HG03469 (cell line): ENCODE data around the gene LCN1.
"Not testable (repeated sequence)": the region's sequence is repeated elsewhere in the genome, so short reads cannot be mapped to it uniquely, and the experiment has no call there.

Experiments
- ATAC-seq: cut with Tn5 transposase; IDR thresholded peaks from one replicate; pipeline ENCODE4 v1.9.1; 2021; ENCODE audit warnings: mild to moderate bottlenecking, moderate library complexity, moderate number of reproducible peaks; ENCODE audit not compliant: unreplicated experiment

Gene LCN1

DNA sequence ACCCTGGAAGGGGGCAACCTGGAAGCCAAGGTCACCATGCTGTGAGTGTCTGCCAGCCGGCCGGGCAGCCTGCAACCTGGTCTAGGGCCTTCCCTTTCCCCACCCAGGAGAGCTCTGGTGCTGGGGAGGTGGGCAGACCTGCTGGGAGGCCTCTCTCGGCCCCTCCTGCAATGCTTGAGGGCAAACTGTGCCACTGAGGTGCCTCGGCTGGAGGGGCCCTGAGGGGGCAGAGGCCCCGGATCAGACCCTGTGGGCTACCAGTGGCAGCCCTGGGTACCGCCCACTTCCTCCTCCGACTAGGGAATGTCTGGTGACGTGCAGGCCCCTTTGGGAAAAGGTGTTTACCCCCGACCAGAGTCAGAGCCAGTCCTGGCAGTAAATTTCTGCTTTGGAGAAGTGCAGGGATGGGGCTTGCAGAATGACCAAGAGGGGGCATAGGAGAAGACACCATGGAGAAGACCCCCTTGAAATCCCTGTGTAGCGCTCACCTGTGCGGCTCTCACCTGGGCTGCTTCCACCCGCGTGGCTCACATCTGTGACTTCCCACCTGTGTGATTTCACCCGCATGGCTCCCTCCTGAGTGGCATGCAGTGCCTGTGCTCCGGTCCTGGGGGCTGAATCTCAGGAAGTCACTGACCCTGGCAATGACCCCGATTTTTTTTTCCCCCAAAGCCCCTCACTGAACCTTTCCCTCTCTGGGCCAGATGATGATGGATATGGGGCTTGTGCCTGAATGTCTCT, 1.1 kb downstream of the LCN1 start:
- ATAC-seq = no peak

GRCh38 chr9:135522931-135523330, 1.7 kb downstream of the LCN1 start:
- ATAC-seq = no peak

- ATAC-seq = no peak
Measured at GRCh38 chr9:135523521-135524129, 2.4 kb downstream of the LCN1 start.

DNA sequence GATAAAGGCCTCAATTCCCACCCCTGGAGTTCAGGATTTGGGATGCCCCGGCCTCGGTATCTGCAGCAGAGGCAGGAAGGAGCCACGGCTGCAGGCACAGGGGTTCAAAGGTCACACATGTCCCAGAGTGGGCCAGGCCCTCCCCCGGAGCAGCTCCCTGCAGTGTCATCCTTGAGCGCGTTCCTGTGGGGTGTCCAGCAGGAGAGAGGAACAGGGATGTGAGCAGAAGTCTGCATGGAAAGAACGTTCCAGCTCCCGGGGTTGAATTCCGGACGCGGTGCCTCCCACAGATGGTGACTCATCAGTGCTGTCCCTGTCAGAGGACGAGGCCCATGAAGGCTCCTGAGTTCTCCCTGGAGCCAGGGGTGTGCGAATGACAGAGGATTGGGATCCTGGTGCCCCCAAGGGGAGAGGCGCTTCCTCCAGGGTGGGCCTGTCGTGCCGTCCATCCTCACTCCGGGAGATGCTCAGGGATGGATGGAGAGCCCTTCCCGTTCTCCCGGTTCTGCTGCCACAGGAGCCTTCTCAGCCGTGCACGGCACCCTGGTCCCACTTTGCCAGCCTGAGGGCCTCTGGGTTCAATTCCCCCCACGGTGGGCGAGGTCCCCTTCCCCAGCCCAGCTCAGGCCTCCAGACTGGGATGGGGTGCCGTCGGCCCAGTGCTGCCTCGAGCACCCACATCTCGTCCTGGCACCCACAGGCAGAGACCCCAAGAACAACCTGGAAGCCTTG, 3.1 kb downstream of the LCN1 start:
- ATAC-seq = no peak

DNA sequence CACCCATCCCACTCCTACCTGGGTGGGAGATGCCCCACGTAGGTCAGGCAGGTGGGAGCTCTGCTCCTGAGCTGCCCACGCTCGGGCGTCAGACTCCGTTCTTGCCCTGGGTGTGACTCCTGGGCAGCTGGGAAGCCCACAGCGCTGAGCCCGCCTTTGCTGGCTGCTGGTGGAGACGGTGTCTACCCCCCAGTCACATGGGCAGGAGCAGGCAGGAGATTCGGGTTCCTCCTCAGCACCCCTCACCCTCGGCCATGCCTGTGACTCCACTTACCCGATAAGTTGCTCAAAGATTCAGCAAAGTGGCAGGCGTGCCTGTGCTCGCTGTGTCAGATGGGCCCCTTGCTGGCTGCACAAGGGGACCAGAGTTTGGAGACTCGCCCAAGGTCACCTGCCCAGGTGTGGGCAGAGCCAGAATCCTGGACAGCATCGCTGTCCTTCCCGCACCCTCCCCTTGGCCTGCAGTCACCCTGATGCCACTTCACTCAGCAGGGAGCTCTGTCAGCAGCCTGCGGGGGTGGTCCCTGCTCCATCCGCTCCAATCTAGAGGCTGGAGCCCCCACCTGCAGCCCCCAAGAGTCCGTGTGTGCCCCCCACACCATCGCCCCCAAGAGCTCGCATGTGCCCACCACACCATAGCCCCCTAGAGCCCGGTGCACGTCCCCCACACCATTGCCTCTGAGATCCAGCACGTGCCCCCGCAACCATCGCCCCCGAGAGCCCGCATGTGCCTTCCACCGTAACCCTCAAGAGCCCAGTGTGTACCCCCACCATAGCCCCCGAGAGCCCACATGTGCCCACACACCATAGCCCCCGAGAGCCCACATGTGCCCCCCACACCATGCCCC, 4.2 kb downstream of the LCN1 start:
- ATAC-seq = no peak

GRCh38 chr9:135526089-135526729, 5.0 kb downstream of the LCN1 start:
- ATAC-seq = no peak

DNA sequence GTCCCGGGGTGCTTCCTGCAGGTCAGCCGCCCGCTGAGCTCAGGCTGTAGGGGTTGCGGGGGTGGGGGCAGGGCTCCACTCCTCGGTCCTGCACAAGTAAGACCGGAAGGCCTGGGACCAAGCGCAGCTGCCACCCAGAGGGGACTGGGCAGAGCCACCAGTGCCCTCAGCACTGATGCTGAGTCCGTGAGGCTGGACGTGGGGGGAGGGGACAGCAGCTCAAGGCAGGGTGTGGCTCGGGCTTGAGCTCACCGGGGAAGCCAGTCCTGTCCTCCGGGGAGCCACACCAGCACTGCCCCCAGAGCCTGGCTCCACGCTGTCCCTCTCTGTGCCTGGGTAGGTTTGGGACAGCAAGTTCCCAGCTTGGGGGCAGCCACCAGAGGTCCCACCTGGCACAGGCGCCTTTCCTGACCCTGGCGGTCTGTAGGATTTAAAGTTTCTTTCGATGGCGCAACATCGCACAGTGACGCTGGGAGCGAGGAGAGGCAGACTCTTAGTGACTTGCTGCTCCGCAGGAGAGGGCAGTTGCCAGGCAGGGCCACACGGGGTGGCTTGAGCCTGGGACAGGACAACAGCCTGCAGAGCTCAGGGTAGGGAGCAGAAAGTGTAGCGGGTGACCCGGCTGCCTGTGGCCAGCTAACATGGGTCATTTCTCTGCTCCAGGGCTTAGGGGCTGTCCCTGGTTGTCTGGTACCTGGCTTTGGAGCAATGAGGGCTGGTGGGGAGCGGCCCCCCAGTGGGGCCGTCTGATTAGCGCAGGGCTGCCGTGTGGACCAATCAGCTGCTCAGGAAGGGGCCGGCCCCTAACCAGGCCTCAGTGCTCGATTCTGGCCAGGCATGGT, 5.7 kb downstream of the LCN1 start:
- no peak for ATAC-seq

GRCh38 chr9:135528842-135529435, 7.7 kb downstream of the LCN1 start:
- ATAC-seq = not testable (repeated sequence)

DNA sequence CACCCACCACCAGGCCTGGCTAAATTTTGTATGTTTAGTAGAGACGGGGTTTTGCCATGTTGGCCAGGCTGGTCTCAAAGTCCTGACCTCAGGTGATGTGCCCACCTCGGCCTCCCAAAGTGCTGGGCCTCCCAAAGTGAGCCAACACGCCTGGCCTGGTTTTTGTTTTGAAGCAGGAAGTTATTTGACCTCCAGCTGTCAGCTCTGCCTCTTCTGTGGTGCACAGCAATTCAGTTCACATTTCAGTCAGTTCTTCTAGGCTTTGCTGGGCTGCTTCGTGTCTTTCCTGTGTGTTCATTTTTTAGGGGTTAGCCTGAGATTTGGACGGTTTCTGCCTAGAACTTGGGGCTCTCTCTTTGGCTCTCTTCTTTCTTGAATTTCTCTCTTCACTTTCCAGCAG, 8.9 kb downstream of the LCN1 start:
- no peak for ATAC-seq

- ATAC-seq = no peak
Measured at GRCh38 chr9:135531096-135531495, 9.9 kb downstream of the LCN1 start.

GRCh38 chr9:135533113-135533512, 11.9 kb downstream of the LCN1 start:
- no peak for ATAC-seq

GRCh38 chr9:135533674-135534073, 12.4 kb downstream of the LCN1 start:
- no peak for ATAC-seq

GRCh38 chr9:135534192-135534711, 13.0 kb downstream of the LCN1 start:
- not testable (repeated sequence) for ATAC-seq

- not testable (repeated sequence) for ATAC-seq
Measured at GRCh38 chr9:135534826-135535225, 13.6 kb downstream of the LCN1 start.

DNA sequence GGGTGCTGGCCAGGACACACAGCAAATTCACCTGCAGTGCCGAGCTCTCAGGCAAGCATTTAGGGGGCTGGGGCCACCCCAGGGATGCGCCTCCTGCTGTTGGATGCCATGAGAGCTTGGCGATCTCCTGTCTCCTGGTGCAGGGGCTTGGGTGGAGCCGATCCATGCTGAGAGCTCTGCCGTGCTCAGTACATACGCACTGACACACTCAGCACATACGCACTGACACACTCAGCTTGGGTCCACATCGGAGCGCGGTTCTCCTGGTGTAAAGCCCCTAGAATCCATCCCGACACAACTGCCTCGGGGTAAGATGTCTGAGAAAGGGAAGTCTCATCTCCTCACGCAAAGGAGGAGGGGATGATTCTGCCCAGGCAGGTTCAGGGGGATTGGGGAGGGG, 14.4 kb downstream of the LCN1 start:
- ATAC-seq = not testable (repeated sequence)

DNA sequence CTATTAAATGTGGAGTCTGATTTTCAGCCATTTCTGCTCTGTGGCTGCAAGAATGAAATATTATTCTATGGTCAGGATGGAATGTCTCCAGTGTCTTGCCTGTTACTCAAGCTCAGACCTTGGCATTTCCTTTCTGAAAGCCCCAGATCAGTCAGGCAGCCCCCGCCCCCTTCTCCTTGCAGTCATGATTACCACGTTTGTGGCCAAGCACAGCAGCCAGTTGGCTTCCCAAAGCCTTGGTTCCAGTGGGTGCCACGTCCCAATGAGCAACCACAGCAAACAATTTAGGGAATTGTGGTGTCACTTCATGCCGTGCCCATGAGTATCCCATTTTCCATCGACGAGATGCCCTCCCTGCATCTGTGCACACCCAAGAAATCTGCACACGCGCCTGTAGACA, 15.0 kb downstream of the LCN1 start:
- no peak for ATAC-seq

DNA sequence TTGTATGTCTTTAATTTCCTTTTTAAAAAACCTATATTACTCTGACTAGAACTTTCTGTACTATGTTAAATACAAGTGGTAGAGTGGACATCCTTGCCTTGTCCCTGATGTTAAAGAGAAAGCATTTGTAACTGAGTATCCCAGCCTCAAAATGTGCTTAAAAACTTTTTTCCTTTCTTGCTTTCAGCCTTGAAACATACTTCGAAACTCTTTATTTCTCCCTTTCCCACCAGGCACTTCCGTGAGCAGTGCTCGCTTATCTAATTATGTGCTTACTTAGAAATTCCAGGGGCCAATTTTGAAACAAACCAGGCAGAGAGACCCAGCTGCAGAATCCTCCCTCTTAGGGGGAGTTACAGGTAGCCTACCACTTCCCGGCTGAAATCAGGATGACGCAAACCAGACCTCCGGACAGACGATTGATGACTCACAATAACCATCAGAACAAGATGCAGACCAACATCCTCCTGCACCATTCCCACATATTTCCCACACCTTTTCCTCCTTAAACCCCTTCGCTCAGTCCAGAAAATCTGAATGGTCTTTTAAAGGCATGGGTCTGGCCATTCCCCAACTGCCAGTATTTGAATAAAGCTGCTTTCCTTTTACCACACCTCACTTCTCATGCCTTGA, 22.1 kb downstream of the LCN1 start:
- not testable (repeated sequence) for ATAC-seq

DNA sequence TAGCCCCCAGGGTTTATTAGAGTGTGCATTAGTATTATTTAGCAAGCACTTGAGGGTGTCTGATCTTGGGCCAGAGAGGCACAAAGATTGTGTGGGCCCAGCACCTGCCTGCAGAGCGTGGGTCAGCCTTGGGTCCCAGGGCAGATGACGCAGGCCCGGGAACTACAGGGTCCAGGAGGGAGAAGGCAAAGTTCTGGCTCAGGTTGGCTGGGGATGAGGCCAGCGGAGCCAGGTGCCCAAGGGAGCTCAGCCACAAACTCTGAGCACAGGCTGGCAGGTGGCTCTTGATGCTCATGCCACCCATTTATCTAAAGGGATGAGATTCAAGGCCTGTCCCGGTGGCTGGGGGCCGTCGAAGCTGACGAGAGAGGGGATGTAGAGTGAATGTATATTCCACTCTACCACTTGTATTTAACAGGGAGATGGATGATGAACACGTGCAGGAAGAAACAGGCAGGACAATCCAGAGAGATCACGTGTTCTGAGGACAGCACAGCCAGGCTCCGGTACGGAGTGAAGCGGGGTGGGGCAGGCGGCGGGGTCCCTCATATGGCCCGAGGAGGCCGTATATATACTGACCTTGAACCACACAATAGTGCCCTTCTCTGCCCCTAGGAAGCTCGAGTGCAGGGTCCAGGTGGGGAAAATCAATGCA, 23.9 kb downstream of the LCN1 start:
- no peak for ATAC-seq
